ENCODE data around the gene PIEZO2.

PIEZO2 gene

GRCh38 chr18:10858477-10858876, 290.9 kb downstream of the PIEZO2 start:
- TF ChIP-seq CTCF (IDR thresholded peaks at IDR 0.05): no peak

- no peak for TF ChIP-seq CTCF (IDR thresholded peaks at IDR 0.05)
These were observed 293.2 kb downstream of the PIEZO2 start for GRCh38 chr18:10856132-10856531.

DNA sequence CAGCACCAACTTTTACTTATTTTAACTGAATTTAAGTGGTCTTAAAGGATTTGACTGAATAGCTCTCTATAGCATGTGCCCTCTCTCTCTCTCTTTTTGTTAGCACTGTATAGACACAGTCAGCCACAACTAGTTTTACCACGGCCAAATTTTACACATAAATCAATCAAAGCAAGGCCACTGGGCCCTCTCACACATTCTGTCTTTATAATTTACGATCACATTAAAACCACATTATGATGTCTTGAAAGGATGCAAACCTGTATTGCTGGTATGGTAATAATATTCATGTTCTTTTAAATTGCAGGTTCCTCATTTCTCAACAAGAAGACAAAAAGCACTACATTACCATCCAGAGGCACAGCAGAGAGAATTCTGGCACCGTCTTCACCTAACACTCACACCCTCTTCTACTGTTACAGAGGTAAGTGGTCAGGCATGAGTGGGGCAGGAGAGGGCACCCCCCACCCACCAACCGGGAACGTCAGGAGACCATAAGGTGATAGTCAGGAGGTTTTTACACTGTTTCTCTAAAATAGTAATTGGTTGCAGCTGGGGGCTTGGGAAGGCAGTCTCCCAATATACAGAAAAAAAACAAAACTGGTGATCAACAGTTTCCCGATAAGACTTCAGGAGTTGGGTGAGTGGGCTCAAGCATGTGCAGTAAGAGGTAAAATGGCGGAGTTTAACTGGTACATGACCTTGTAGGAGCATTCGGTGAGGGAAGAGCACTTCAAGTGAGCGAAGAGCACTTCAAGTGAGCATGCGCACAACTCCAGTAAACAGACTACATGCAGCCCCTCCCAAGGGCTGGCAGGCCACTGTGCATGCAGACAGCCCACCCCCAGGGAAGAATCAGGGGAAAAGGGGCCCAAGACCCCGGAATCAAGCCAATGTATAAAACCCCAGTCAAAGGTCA, 296.7 kb downstream of the PIEZO2 start:
- TF ChIP-seq CTCF (IDR thresholded peaks at IDR 0.05): no peak

- peak; percentile 77 for TF ChIP-seq CTCF (IDR thresholded peaks at IDR 0.05)
These were observed 297.5 kb downstream of the PIEZO2 start for GRCh38 chr18:10851824-10852319.

GRCh38 chr18:10850840-10851239, 298.5 kb downstream of the PIEZO2 start:
- no peak for TF ChIP-seq CTCF (IDR thresholded peaks at IDR 0.05)

DNA sequence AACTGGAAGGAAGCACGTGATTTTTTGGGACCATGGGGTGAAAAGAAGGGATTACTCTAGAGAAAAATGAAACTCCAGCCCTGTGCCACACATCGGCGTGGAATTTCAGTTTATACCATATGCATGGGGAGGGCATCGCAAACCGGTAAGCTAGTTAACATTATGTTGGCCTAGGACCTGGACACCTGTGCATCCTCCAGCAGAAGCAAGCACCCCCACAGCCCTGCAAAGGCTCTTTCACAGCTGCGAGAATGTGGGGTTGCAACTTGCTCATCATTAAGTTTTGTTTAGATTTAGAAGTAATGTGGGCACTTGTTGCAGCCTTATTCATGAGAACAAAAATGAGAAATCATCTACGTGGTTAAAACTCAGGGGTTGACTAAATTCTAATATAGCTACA, 299.2 kb downstream of the PIEZO2 start:
- no peak for TF ChIP-seq CTCF (IDR thresholded peaks at IDR 0.05)

GRCh38 chr18:10847907-10848306, 301.5 kb downstream of the PIEZO2 start:
- TF ChIP-seq CTCF (IDR thresholded peaks at IDR 0.05): no peak
